WTC11 (cell line): ENCODE measurements around the gene DRAXIN.

Experiments
- AFF4 ChIP-seq: sonication (generic); formaldehyde crosslinking; IDR thresholded peaks from 2 replicates; pipeline ENCODE4 v1.8.1; 2023; ENCODE audit warnings: mild to moderate bottlenecking, missing genetic modification reagents, borderline replicate concordance
- CTCF ChIP-seq: fragments of 200-600 bp; IDR thresholded peaks from 2 replicates; pipeline ENCODE4 v1.8.0; 2022; ENCODE audit warnings: antibody characterized with exemption
- ZNF138 ChIP-seq: sonication (generic); formaldehyde crosslinking; conservative IDR thresholded peaks from 2 replicates; pipeline ENCODE4 v1.8.1; 2022; ENCODE audit warnings: mild to moderate bottlenecking, moderate library complexity, missing genetic modification reagents

GRCh38 chr1:11765661-11766428 is 74.3 kb downstream of the DRAXIN start:
- TF ChIP-seq ZNF138 (CRISPR knock-in tag) (no peak), CTCF (no peak), AFF4 (CRISPR knock-in tag) (no peak)
